DOHH2 (cell line): Measurements from ENCODE around the gene KBTBD13.

ENCODE experiments used
- H3F3A ChIP-seq: fragments of 200-600 bp; sonication (generic), shearing (Covaris generic); 2 replicates; pipeline ENCODE4 v1.6.0; 2016; ENCODE audit warnings: antibody characterized with exemption, mild to moderate bottlenecking; ENCODE audit not compliant: control insufficient read depth, insufficient read depth
- H3K27ac ChIP-seq: fragments of 200-600 bp; sonication (generic); 2 replicates; pipeline ENCODE4 v1.5.1; 2014; ENCODE audit warnings: low read depth, mild to moderate bottlenecking, low read length, moderate library complexity
- H3K27me3 ChIP-seq: fragments of 200-600 bp; sonication (generic); 2 replicates; pipeline ENCODE4 v1.6.1; 2014; ENCODE audit warnings: mild to moderate bottlenecking, low read length, mixed read lengths; ENCODE audit not compliant: control insufficient read depth
- H3K36me3 ChIP-seq: fragments of 200-600 bp; sonication (generic); 2 replicates; pipeline ENCODE4 v1.6.1; 2014; ENCODE audit warnings: mild to moderate bottlenecking, low read length, moderate library complexity, mixed read lengths; ENCODE audit not compliant: control insufficient read depth
- H3K4me1 ChIP-seq: fragments of 200-600 bp; sonication (generic); 2 replicates; pipeline ENCODE4 v1.6.1; 2014; ENCODE audit warnings: mild to moderate bottlenecking, low read length, mixed read lengths; ENCODE audit not compliant: control insufficient read depth
- H3K4me2 ChIP-seq: fragments of 200-600 bp; sonication (generic); 2 replicates; pipeline ENCODE4 v1.6.0; 2014; ENCODE audit warnings: mild to moderate bottlenecking, low read length, moderate library complexity
- H3K4me3 ChIP-seq: fragments of 200-600 bp; sonication (generic); 2 replicates; pipeline ENCODE4 v1.5.1; 2014; ENCODE audit warnings: mild to moderate bottlenecking, low read length, mixed read lengths
- H3K79me2 ChIP-seq: fragments of 200-600 bp; sonication (generic); 2 replicates; pipeline ENCODE4 v1.6.1; 2014; ENCODE audit warnings: mild to moderate bottlenecking, low read length, mixed read lengths; ENCODE audit not compliant: control insufficient read depth
- H3K9me2 ChIP-seq: fragments of 200-600 bp; sonication (generic); replicated peaks from 2 replicates; pipeline ENCODE4 v1.6.1; 2014; ENCODE audit warnings: mild to moderate bottlenecking, low read length, mixed read lengths; ENCODE audit not compliant: control insufficient read depth
- H3K9me3 ChIP-seq: fragments of 200-600 bp; sonication (generic); 2 replicates; pipeline ENCODE4 v1.6.1; 2014; ENCODE audit warnings: antibody characterized with exemption, low read length, mixed read lengths; ENCODE audit not compliant: control insufficient read depth, insufficient read depth
- H4K20me1 ChIP-seq: fragments of 200-600 bp; sonication (generic); 2 replicates; pipeline ENCODE4 v1.6.0; 2014; ENCODE audit warnings: low read depth, mild to moderate bottlenecking, antibody characterized with exemption, low read length, moderate library complexity; ENCODE audit not compliant: control insufficient read depth, insufficient read depth
- EZH2phosphoT487 ChIP-seq: fragments of 200-600 bp; sonication (generic); IDR thresholded peaks from 2 replicates; pipeline ENCODE4 v1.6.1; 2017; ENCODE audit warnings: borderline replicate concordance, mild to moderate bottlenecking, antibody characterized with exemption, low read length, moderate library complexity, mixed read lengths
- TF ChIP-seq, protein P1 (sequence below): fragments of 200-600 bp; sonication (generic); IDR thresholded peaks from one replicate; pipeline ENCODE4 v1.5.1; 2014; ENCODE audit warnings: antibody characterized with exemption, mild to moderate bottlenecking, low read depth, low read length; ENCODE audit not compliant: poor library complexity, severe bottlenecking

Gene KBTBD13

DNA sequence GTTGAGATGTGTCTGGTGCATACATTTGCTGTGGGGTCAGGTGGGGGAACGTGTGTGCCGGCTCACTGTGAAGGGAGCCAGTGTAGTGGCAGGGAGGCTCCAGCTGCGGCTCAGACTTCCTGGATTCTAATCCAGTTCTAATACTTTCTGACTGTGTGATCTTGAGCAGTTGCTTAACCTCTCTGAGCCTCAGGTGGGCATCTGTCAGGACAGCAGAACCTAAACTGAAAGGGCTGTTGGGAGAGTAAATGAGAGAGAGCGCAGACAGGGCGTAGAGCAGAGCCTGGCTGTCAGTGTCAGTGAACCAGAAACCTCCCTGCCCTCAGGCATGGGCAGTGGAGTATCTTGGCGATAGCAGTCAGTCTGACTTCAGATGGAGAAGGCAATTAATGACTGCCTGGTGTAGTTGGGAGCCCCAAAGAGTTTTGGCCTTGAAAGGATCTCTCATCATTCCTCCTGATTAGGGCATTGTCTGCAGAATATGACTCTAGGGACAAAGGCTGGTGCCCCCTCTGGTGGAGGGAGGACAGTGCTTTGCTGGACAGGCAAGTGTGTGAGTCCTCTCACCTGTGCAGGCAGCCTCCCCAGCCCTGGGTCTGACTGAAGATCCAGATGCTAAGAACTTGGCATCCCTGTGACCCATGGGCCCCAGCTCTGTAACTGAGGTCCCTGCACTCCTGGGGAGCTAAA is 9.6 kb downstream of the KBTBD13 start:
- H3K27me3 ChIP-seq, result peaks cover 47% of the 10 kb centered on the region
- H3K4me2 ChIP-seq, result no peak overlapping the region
- TF ChIP-seq, protein P1, sequence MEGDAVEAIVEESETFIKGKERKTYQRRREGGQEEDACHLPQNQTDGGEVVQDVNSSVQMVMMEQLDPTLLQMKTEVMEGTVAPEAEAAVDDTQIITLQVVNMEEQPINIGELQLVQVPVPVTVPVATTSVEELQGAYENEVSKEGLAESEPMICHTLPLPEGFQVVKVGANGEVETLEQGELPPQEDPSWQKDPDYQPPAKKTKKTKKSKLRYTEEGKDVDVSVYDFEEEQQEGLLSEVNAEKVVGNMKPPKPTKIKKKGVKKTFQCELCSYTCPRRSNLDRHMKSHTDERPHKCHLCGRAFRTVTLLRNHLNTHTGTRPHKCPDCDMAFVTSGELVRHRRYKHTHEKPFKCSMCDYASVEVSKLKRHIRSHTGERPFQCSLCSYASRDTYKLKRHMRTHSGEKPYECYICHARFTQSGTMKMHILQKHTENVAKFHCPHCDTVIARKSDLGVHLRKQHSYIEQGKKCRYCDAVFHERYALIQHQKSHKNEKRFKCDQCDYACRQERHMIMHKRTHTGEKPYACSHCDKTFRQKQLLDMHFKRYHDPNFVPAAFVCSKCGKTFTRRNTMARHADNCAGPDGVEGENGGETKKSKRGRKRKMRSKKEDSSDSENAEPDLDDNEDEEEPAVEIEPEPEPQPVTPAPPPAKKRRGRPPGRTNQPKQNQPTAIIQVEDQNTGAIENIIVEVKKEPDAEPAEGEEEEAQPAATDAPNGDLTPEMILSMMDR, result peak; percentile 54
- no peak for TF ChIP-seq EZH2phosphoT487
- no peaks in the 10 kb centered on the region for H3K4me1 ChIP-seq
- H3K36me3 ChIP-seq, result no peaks in the 10 kb centered on the region
- H3K9me3 ChIP-seq, result no peaks in the 10 kb centered on the region
- no peaks in the 10 kb centered on the region for H4K20me1 ChIP-seq
- no peak overlapping the region for H3K27ac ChIP-seq
- no peaks in the 10 kb centered on the region for H3F3A ChIP-seq
- H3K4me3 ChIP-seq, result no peak overlapping the region
- H3K79me2 ChIP-seq, result no peaks in the 10 kb centered on the region
- no peaks in the 10 kb centered on the region for H3K9me2 ChIP-seq

DNA sequence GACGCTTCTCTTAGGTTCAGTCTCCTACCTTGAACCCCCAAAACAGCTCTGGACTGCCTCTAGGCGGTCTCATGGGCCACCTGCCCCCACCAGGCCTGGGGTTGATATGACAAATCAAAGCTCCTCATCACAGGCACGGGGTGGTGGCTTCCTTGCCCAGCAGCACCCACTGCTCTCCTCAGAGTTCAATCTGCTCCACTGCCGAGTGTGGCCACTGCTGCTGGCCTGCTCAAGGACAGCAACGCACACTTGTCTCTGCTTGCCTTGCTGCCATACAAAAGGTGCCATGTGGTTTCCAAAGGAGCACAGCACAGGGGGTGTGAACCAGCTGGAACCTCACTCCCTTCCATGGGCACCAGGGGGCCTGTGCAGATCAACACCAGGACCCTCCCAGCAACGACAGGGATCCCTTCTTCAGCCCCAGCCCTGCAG is 10.2 kb downstream of the KBTBD13 start:
- no peaks in the 10 kb centered on the region for H4K20me1 ChIP-seq
- peaks cover 41% of the 10 kb centered on the region for H3K27me3 ChIP-seq
- H3K36me3 ChIP-seq, result no peaks in the 10 kb centered on the region
- H3K4me1 ChIP-seq, result no peaks in the 10 kb centered on the region
- TF ChIP-seq, protein P1, result peak; percentile 47
- TF ChIP-seq EZH2phosphoT487, result no peak
- H3F3A ChIP-seq, result no peaks in the 10 kb centered on the region
- H3K4me3 ChIP-seq, result no peak overlapping the region
- no peaks in the 10 kb centered on the region for H3K79me2 ChIP-seq
- no peak overlapping the region for H3K4me2 ChIP-seq
- no peaks in the 10 kb centered on the region for H3K9me2 ChIP-seq
- no peaks in the 10 kb centered on the region for H3K9me3 ChIP-seq
- H3K27ac ChIP-seq, result no peak overlapping the region

GRCh38 chr15:65087411-65087810 is 10.9 kb downstream of the KBTBD13 start:
- no peaks in the 10 kb centered on the region for H4K20me1 ChIP-seq
- no peak overlapping the region for H3K4me3 ChIP-seq
- no peak for TF ChIP-seq EZH2phosphoT487
- TF ChIP-seq, protein P1, result no peak

More at GRCh38 chr15:65087411-65087810, 10.9 kb downstream of the KBTBD13 start:
- Histone ChIP-seq H3K79me2 (no peaks in the 10 kb centered on the region), H3K27me3 (peaks cover 34% of the 10 kb centered on the region), H3K9me3 (no peaks in the 10 kb centered on the region), H3K4me1 (no peaks in the 10 kb centered on the region), H3K4me2 (no peak overlapping the region), H3K9me2 (no peaks in the 10 kb centered on the region), H3K36me3 (no peaks in the 10 kb centered on the region), H3F3A (no peaks in the 10 kb centered on the region), H3K27ac (no peak overlapping the region)
